ENCODE measurements around the gene HACL1.

DNA sequence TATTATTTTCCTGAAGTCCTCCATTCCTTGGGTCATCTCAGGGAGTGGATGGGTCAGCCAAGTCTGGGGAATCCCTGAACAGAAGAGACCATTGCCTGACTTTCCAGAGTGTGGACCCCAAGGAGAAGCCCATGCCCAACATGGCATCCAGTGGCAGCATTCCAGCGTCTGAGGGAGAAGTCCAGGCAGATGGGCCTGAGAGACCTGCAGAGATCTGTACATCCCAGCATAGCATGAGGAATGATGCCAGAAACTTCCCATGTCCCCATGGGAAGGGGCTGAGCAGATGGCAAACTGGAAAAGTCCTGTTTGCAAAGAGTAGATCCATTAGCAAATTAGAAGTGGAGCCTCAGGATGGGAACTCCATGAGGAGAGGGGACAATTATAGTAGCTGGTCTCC is 62.3 kb downstream of the HACL1 start:
- TF ChIP-seq CEBPB (IDR thresholded peaks at IDR 0.05; ENCODE audit: borderline replicate concordance in 1 of 2, low read depth in 2 of 2, low read length in 2 of 2) (no peak), BCL3 (IDR thresholded peaks at IDR 0.05; ENCODE audit: borderline replicate concordance, insufficient read depth, low read depth, low read length, poor library complexity, severe bottlenecking) (no peak), FOXM1 (IDR thresholded peaks at IDR 0.05; ENCODE audit: low read depth, low read length) (no peak), CHD2 (IDR thresholded peaks at IDR 0.05; ENCODE audit: borderline replicate concordance, low read depth, low read length) (no peak), POLR2A (IDR thresholded peaks at IDR 0.05; ENCODE audit: low read depth, low read length) (no peak), CTCF (IDR thresholded peaks at IDR 0.05 in 2 of 3, conservative IDR thresholded peaks at IDR 0.05 in 1 of 3; ENCODE audit: control insufficient read depth in 2 of 3, extremely low read depth in 1 of 3, insufficient read depth in 1 of 3, low read depth in 3 of 3, low read length in 3 of 3) (no peak), TCF12 (IDR thresholded peaks at IDR 0.05; ENCODE audit: low read depth, low read length) (no peak), DPF2 (IDR thresholded peaks at IDR 0.05) (no peak), KLF5 (IDR thresholded peaks at IDR 0.05; ENCODE audit: partially characterized antibody) (no peak)

Measured in GM12878 (cell line).